ENCODE results near the gene SCFD2. TPM values are rescaled to one million over a fixed set of nuclear protein-coding genes. Genes with fewer than 3 reads are reported as not detected.

SCFD2 gene
- total and polyA plus RNA-seq, 7 donors: 5.8 to 13.3 (median 11.2) TPM

GRCh38 chr4:52919461-52919860 is 446.4 kb downstream of the SCFD2 start:
- no peak for DNase-seq
- H3K4me1 ChIP-seq: no peaks in the 10 kb centered on the region
- no peak overlapping the region for H3K4me3 ChIP-seq
- TF ChIP-seq CTCF (IDR thresholded peaks at IDR 0.05): no peak
- H3K9me3 ChIP-seq: no peaks in the 10 kb centered on the region
- WGBS, 3 donors: 44 to 76% (median 46%) methylated on average over 2 of the region's 2 CpGs
- H3K27me3 ChIP-seq (ENCODE audit: insufficient read depth in 3 of 3, low read length in 2 of 3): no peaks in the 10 kb centered on the region
- intact Hi-C loops (cut with DNase I): loop anchor here in 1 of 2 donors (5.0 kb wide), 1 partner anchor 63 kb away; no protein-coding TSS in a partner anchor
- H3K27ac ChIP-seq: no peak overlapping the region
- H3K36me3 ChIP-seq (ENCODE audit: insufficient read depth in 1 of 2, low read depth in 1 of 2): no peaks in the 10 kb centered on the region
- no peak for ATAC-seq

- no peaks in the 10 kb centered on the region for H3K36me3 ChIP-seq (ENCODE audit: insufficient read depth in 1 of 2, low read depth in 1 of 2)
- DNase-seq: no peak
- H3K27ac ChIP-seq: no peak overlapping the region
- 97 to 100% (median 98%) methylated on average over 5 of the region's 5 CpGs for WGBS, 3 donors
- ATAC-seq: no peak
- no peaks in the 10 kb centered on the region for H3K4me1 ChIP-seq
- intact Hi-C loops (cut with DNase I): loop anchor here in 1 of 2 donors (5.0 kb wide), 1 partner anchor 64 kb away; no protein-coding TSS in a partner anchor
- no peak overlapping the region for H3K4me3 ChIP-seq
- no peaks in the 10 kb centered on the region for H3K9me3 ChIP-seq
- TF ChIP-seq CTCF (IDR thresholded peaks at IDR 0.05): no peak
- no peaks in the 10 kb centered on the region for H3K27me3 ChIP-seq (ENCODE audit: insufficient read depth in 3 of 3, low read length in 2 of 3)
These were observed 448.0 kb downstream of the SCFD2 start for GRCh38 chr4:52917817-52918216.

- H3K27ac ChIP-seq: no peak overlapping the region
- 83 to 89% (median 87%) methylated on average over 6 of the region's 6 CpGs for WGBS, 3 donors
- no peak for TF ChIP-seq CTCF (IDR thresholded peaks at IDR 0.05)
- H3K4me3 ChIP-seq: no peak overlapping the region
- H3K9me3 ChIP-seq: no peaks in the 10 kb centered on the region
- intact Hi-C loops (cut with DNase I): loop anchor here in 1 of 2 donors (5.0 kb wide), 1 partner anchor 66 kb away; no protein-coding TSS in a partner anchor
- no peaks in the 10 kb centered on the region for H3K27me3 ChIP-seq (ENCODE audit: insufficient read depth in 3 of 3, low read length in 2 of 3)
- ATAC-seq (no peak), DNase-seq (no peak)
- no peaks in the 10 kb centered on the region for H3K36me3 ChIP-seq (ENCODE audit: insufficient read depth in 1 of 2, low read depth in 1 of 2)
- no peaks in the 10 kb centered on the region for H3K4me1 ChIP-seq
These were observed 450.0 kb downstream of the SCFD2 start for GRCh38 chr4:52915730-52916300.

- DNase-seq: no peak
- no peak overlapping the region for H3K27ac ChIP-seq
- no peak for TF ChIP-seq CTCF (IDR thresholded peaks at IDR 0.05)
- H3K4me1 ChIP-seq: no peaks in the 10 kb centered on the region
- no peaks in the 10 kb centered on the region for H3K9me3 ChIP-seq
- no peak for ATAC-seq
- no peaks in the 10 kb centered on the region for H3K27me3 ChIP-seq (ENCODE audit: insufficient read depth in 3 of 3, low read length in 2 of 3)
- no peaks in the 10 kb centered on the region for H3K36me3 ChIP-seq (ENCODE audit: insufficient read depth in 1 of 2, low read depth in 1 of 2)
- no peak overlapping the region for H3K4me3 ChIP-seq
- intact Hi-C loops (cut with DNase I): loop anchor here in 1 of 2 donors (5.0 kb wide), 1 partner anchor 67 kb away; no protein-coding TSS in a partner anchor
These were observed 450.7 kb downstream of the SCFD2 start for GRCh38 chr4:52915191-52915590.
